ENCODE data around the gene ACVR1. TPM values are rescaled to one million over a fixed set of nuclear protein-coding genes. Genes with fewer than 3 reads are reported as not detected.

The ACVR1 gene
- total RNA-seq, 1 experiment from 2014 or later = 27.6 TPM

DNA sequence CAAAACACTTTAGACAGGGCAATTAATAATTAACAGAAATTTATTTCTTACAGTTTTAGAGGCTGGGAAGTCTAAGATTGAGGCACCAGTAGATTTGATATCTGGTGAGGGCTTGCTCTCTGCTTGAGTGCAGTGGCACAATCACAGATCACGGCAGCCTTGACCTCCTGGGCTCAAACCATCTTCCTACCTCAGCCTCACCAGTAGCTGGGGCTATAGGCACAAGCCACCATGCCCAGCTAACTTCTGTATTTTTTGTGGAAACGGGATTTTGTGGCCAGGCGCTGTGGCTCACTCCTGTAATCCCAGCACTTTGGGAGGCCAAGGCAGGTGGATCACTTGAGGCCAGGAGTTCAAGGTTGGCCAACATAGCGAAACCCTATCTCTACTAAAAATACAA lies 29.0 kb upstream of the ACVR1 start:
- in situ Hi-C loops (cut with HindIII; ENCODE audit: low pct_unique_long_range_greater_than_20kb, low sequenced_read_pairs) (no loop called here), intact Hi-C loops (cut with micrococcal nuclease; ENCODE audit: unreplicated experiment) (no loop called here)
- Histone ChIP-seq H3K4me3 (ENCODE audit: low read depth in 2 of 2, low read length in 2 of 2) (no peak overlapping the region), H3K27me3 (ENCODE audit: control insufficient read depth, insufficient read depth, low read length) (no peaks in the 10 kb centered on the region; the same call in 1 of the 2 replicates), H3K4me1 (ENCODE audit: control insufficient read depth, insufficient read depth, low read length) (no peaks in the 10 kb centered on the region), H3K9me3 (ENCODE audit: control insufficient read depth, insufficient read depth, low read depth, low read length) (no peaks in the 10 kb centered on the region), H3K36me3 (ENCODE audit: control insufficient read depth, insufficient read depth, low read length) (no peaks in the 10 kb centered on the region), H3K27ac (ENCODE audit: low read length) (no peak overlapping the region)
- ChIA-PET CTCF (no interaction called here), POLR2A (interaction anchor here (0.7 kb wide), 1 partner anchor 1496 kb away, joined by 5 read pairs; no protein-coding TSS in a partner anchor)
- no TSS peak for BruUV-seq (replicated peaks)
- ATAC-seq = no peak
- no peak for DNase-seq (ENCODE audit: low read depth, low spot score)
- TF ChIP-seq, protein P1, sequence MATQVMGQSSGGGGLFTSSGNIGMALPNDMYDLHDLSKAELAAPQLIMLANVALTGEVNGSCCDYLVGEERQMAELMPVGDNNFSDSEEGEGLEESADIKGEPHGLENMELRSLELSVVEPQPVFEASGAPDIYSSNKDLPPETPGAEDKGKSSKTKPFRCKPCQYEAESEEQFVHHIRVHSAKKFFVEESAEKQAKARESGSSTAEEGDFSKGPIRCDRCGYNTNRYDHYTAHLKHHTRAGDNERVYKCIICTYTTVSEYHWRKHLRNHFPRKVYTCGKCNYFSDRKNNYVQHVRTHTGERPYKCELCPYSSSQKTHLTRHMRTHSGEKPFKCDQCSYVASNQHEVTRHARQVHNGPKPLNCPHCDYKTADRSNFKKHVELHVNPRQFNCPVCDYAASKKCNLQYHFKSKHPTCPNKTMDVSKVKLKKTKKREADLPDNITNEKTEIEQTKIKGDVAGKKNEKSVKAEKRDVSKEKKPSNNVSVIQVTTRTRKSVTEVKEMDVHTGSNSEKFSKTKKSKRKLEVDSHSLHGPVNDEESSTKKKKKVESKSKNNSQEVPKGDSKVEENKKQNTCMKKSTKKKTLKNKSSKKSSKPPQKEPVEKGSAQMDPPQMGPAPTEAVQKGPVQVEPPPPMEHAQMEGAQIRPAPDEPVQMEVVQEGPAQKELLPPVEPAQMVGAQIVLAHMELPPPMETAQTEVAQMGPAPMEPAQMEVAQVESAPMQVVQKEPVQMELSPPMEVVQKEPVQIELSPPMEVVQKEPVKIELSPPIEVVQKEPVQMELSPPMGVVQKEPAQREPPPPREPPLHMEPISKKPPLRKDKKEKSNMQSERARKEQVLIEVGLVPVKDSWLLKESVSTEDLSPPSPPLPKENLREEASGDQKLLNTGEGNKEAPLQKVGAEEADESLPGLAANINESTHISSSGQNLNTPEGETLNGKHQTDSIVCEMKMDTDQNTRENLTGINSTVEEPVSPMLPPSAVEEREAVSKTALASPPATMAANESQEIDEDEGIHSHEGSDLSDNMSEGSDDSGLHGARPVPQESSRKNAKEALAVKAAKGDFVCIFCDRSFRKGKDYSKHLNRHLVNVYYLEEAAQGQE (IDR thresholded peaks at IDR 0.05; ENCODE audit: insufficient read depth in 1 of 2, low read depth in 2 of 2, low read length in 1 of 2) = no peak
- TF ChIP-seq, protein P2, sequence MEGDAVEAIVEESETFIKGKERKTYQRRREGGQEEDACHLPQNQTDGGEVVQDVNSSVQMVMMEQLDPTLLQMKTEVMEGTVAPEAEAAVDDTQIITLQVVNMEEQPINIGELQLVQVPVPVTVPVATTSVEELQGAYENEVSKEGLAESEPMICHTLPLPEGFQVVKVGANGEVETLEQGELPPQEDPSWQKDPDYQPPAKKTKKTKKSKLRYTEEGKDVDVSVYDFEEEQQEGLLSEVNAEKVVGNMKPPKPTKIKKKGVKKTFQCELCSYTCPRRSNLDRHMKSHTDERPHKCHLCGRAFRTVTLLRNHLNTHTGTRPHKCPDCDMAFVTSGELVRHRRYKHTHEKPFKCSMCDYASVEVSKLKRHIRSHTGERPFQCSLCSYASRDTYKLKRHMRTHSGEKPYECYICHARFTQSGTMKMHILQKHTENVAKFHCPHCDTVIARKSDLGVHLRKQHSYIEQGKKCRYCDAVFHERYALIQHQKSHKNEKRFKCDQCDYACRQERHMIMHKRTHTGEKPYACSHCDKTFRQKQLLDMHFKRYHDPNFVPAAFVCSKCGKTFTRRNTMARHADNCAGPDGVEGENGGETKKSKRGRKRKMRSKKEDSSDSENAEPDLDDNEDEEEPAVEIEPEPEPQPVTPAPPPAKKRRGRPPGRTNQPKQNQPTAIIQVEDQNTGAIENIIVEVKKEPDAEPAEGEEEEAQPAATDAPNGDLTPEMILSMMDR (IDR thresholded peaks at IDR 0.05) = no peak
- no peak for TF ChIP-seq TCF7L2 (IDR thresholded peaks at IDR 0.05; ENCODE audit: low read depth, low read length)
- no peak for TF ChIP-seq POLR2AphosphoS5 (IDR thresholded peaks at IDR 0.05; ENCODE audit: low read depth, low read length)
- TF ChIP-seq SIN3A (IDR thresholded peaks at IDR 0.05; ENCODE audit: borderline replicate concordance, insufficient read depth, low read depth, low read length) = no peak

DNA sequence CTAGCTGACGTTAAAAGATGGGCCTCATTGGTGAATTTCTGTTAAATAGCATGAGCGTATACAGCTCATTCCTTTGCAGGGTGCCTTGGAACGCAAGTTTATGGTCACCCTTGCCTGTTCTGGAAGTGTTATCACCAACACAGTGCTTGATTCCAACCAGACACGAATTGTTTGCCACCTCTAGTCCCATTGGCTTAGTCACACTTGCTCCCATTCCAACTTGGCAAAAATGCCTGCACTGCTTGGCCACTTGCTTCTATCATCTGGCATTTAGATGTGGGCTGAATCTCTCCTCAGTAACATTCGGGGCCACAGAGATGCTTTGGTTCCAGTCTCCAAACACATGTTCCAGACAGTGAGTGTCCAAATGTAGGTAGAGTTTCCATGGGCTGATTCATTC lies 27.5 kb upstream of the ACVR1 start:
- TF ChIP-seq, protein P1 (IDR thresholded peaks at IDR 0.05; ENCODE audit: insufficient read depth in 1 of 2, low read depth in 2 of 2, low read length in 1 of 2) = no peak
- TF ChIP-seq POLR2AphosphoS5 (IDR thresholded peaks at IDR 0.05; ENCODE audit: low read depth, low read length) = no peak
- no peak for TF ChIP-seq TCF7L2 (IDR thresholded peaks at IDR 0.05; ENCODE audit: low read depth, low read length)
- TF ChIP-seq, protein P2 (IDR thresholded peaks at IDR 0.05) = no peak
- TF ChIP-seq SIN3A (IDR thresholded peaks at IDR 0.05; ENCODE audit: borderline replicate concordance, insufficient read depth, low read depth, low read length) = no peak
- Histone ChIP-seq H3K27ac (ENCODE audit: low read length) (no peak overlapping the region), H3K4me1 (ENCODE audit: control insufficient read depth, insufficient read depth, low read length) (no peaks in the 10 kb centered on the region), H3K4me3 (ENCODE audit: low read depth in 2 of 2, low read length in 2 of 2) (no peak overlapping the region), H3K27me3 (ENCODE audit: control insufficient read depth, insufficient read depth, low read length) (no peaks in the 10 kb centered on the region; the same call in 1 of the 2 replicates), H3K9me3 (ENCODE audit: control insufficient read depth, insufficient read depth, low read depth, low read length) (no peaks in the 10 kb centered on the region), H3K36me3 (ENCODE audit: control insufficient read depth, insufficient read depth, low read length) (no peaks in the 10 kb centered on the region)
- CTCF ChIA-PET = no interaction called here
- POLR2A ChIA-PET = no interaction called here
- DNase-seq (ENCODE audit: low read depth, low spot score) (no peak), ATAC-seq (no peak)
- in situ Hi-C loops (cut with HindIII; ENCODE audit: low pct_unique_long_range_greater_than_20kb, low sequenced_read_pairs) = no loop called here
- BruUV-seq (replicated peaks) = no TSS peak
- intact Hi-C loops (cut with micrococcal nuclease; ENCODE audit: unreplicated experiment) = no loop called here

Data from Panc1 (cell line).